ENCODE measurements around the gene CHST11. TPM values are rescaled to one million over a fixed set of nuclear protein-coding genes. Genes with fewer than 3 reads are reported as not detected.

Gene CHST11
- total and polyA plus RNA-seq, 10 of the 15 experiments (the other 5 are each of a cell fraction or from before 2014, with no cell fraction given) = 1.9 to 38.1 (median 17.2) TPM

DNA sequence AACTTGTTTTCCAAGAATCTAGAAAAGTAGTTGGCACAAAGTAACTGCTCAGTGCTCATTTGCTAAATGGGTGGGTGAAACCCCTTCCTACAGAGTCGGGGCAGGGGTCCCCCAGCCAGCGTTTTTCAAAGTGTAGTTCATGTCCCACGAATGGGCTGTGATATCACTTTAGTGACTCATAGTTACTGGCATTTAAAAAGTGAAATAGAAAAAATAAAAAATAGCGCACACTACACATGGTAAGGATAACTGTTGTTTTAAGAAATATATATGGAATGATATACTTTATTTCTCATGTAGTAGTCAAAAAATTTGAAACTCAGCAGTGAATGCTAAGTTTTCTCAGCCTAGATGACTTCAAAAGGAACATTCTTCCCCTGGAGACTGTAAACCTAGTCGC, 250.4 kb downstream of the CHST11 start:
- FAIRE-seq (no peak), ATAC-seq (no peak), DNase-seq (ENCODE audit: low read depth, low spot score) (no peak)
- ChIA-PET CTCF (interaction anchor here (0.6 kb wide), 2 partner anchors 78 to 329 kb away, joined by 3 read pairs; no protein-coding TSS in a partner anchor), SMC1A (ENCODE audit: uncharacterized antibody, unreplicated experiment) (interaction anchor here (1.7 kb wide), 1 partner anchor 13 kb away, joined by 4 read pairs; no protein-coding TSS in a partner anchor), RAD21 (ENCODE audit: unreplicated experiment) (no interaction called here), POLR2A (no interaction called here)
- H3K36me3 ChIP-seq (ENCODE audit: control insufficient read depth in 2 of 2, insufficient read depth in 2 of 2, low read length in 1 of 2) = peaks cover under 1 to 9% of the 10 kb centered on the region in 2 experiments; a peak in 2 of 4 replicates
- BruUV-seq (replicated peaks) = no TSS peak
- H3K4me1 ChIP-seq (ENCODE audit: control insufficient read depth, insufficient read depth, low read length) = no peaks in the 10 kb centered on the region
- H3K4me2 ChIP-seq (ENCODE audit: control insufficient read depth, insufficient read depth) = no peak overlapping the region
- H3K4me3 ChIP-seq = no peak overlapping the region
- H4K20me1 ChIP-seq (ENCODE audit: control insufficient read depth, insufficient read depth) = no peaks in the 10 kb centered on the region
- no peak for TF ChIP-seq IKZF2 (IDR thresholded peaks at IDR 0.05)
- TF ChIP-seq PKNOX1 (IDR thresholded peaks at IDR 0.05) = no peak
- no peak for TF ChIP-seq RFX5 (IDR thresholded peaks at IDR 0.05; ENCODE audit: low read depth, low read length)
- TF ChIP-seq HSF1 (IDR thresholded peaks at IDR 0.05; ENCODE audit: low read depth, low read length) = no peak
- TF ChIP-seq FOXM1 (IDR thresholded peaks at IDR 0.05; ENCODE audit: low read depth, low read length) = no peak
- TF ChIP-seq NFIC (IDR thresholded peaks at IDR 0.05; ENCODE audit: low read depth, low read length) = no peak
- no peak for TF ChIP-seq ZNF217 (IDR thresholded peaks at IDR 0.05)
- no peak for TF ChIP-seq PAX8 (IDR thresholded peaks at IDR 0.05)
- no peak for TF ChIP-seq RUNX3 (IDR thresholded peaks at IDR 0.05; ENCODE audit: low read length)
- no peak for TF ChIP-seq JUNB (IDR thresholded peaks at IDR 0.05)
- no peak for TF ChIP-seq SRF (IDR thresholded peaks at IDR 0.05; ENCODE audit: low read depth in 2 of 2, low read length in 2 of 2)
- TF ChIP-seq MXI1 (IDR thresholded peaks at IDR 0.05; ENCODE audit: low read depth, low read length) = no peak
- no peak for TF ChIP-seq LARP7 (IDR thresholded peaks at IDR 0.05)
- no peak for TF ChIP-seq NR2F1 (conservative IDR thresholded peaks at IDR 0.05)
- H3K27me3 ChIP-seq (replicated peaks in 1 of 2; ENCODE audit: control insufficient read depth in 2 of 2, insufficient read depth in 2 of 2, low read length in 1 of 2) = no peaks in the 10 kb centered on the region
- in situ Hi-C loops (cut with MboI) (no loop called here), intact Hi-C loops (cut with micrococcal nuclease; ENCODE audit: unreplicated experiment) (no loop called here)
- H3K79me2 ChIP-seq (ENCODE audit: control insufficient read depth, insufficient read depth, low read length) = no peaks in the 10 kb centered on the region
- H3K9me3 ChIP-seq (replicated peaks; ENCODE audit: control insufficient read depth, insufficient read depth, low read length) = no peaks in the 10 kb centered on the region
- no peak overlapping the region for H3K9ac ChIP-seq (ENCODE audit: control insufficient read depth, insufficient read depth, low read length)
- WGBS (ENCODE audit: insufficient coverage, insufficient replicate concordance, low lambda C conversion rate, missing lambda C conversion rate) = 76% methylated on average over 5 of the region's 5 CpGs
- H2AFZ ChIP-seq (ENCODE audit: control insufficient read depth, low read depth, low read length) = no peak overlapping the region
- no peak overlapping the region for H3K27ac ChIP-seq (ENCODE audit: control insufficient read depth, insufficient read depth)
